K562 (cell line): ENCODE measurements around the gene NUP160.
"Not testable (repeated sequence)": the region's sequence is repeated elsewhere in the genome, so short reads cannot be mapped to it uniquely, and the experiment has no call there.

Source experiments
- ESRRA ChIP-seq: fragments of 450-650 bp; IDR thresholded peaks from 2 replicates; pipeline ENCODE4 v1.6.1; 2014; ENCODE audit warnings: low read depth, mild to moderate bottlenecking, moderate library complexity, borderline replicate concordance
- MEF2A ChIP-seq: IDR thresholded peaks from 2 replicates; pipeline ENCODE4 v1.6.1; 2011; ENCODE audit warnings: low read depth, mild to moderate bottlenecking, low read length, moderate library complexity; ENCODE audit not compliant: control insufficient read depth
- POLR2A ChIP-seq: fragments of 450-650 bp; conservative IDR thresholded peaks from 2 replicates; pipeline ENCODE4 v1.6.1; 2016
- POLR2AphosphoS5 ChIP-seq: IDR thresholded peaks from 2 replicates; pipeline ENCODE4 v1.6.1; 2011; ENCODE audit warnings: mild to moderate bottlenecking, low read depth, low read length, moderate library complexity; ENCODE audit not compliant: control insufficient read depth, insufficient read depth
- PURB ChIP-seq: sonication (generic); formaldehyde crosslinking; IDR thresholded peaks from 2 replicates; pipeline ENCODE4 v1.9.0; 2021; ENCODE audit warnings: low read depth, mild to moderate bottlenecking, missing genetic modification reagents
- U2AF1 ChIP-seq: fragments of 200-400 bp; formaldehyde crosslinking; optimal IDR thresholded peaks from 2 replicates; pipeline ENCODE3; 2017; ENCODE audit warnings: mild to moderate bottlenecking, low read depth, low read length, moderate library complexity
- ZNF311 ChIP-seq: fragments of 250-450 bp; sonication (Bioruptor Pico); IDR thresholded peaks from 2 replicates; pipeline ENCODE4 v1.4.0; 2020; ENCODE audit warnings: mild to moderate bottlenecking, moderate library complexity
- ZNF324 ChIP-seq: fragments of 250-450 bp; sonication (Bioruptor Pico); IDR thresholded peaks from 2 replicates; pipeline ENCODE4 v1.4.0; 2020; ENCODE audit warnings: mild to moderate bottlenecking
- ZNF77 ChIP-seq: fragments of 250-450 bp; sonication (Bioruptor Pico); IDR thresholded peaks from 2 replicates; pipeline ENCODE4 v1.5.0; 2020
- TF ChIP-seq, protein P1 (sequence below): sonication (generic); formaldehyde crosslinking; IDR thresholded peaks from 2 replicates; pipeline ENCODE4 v1.8.1; 2023; ENCODE audit warnings: mild to moderate bottlenecking, missing genetic modification reagents, moderate library complexity
- TF ChIP-seq, protein P2 (sequence below): fragments of 250-450 bp; sonication (Bioruptor Pico); IDR thresholded peaks from 2 replicates; pipeline ENCODE4 v1.8.0; 2021; ENCODE audit warnings: mild to moderate bottlenecking, moderate library complexity

GRCh38 chr11:47759291-47759690, 88.9 kb downstream of the NUP160 start:
- not testable (repeated sequence) for TF ChIP-seq MEF2A; ZNF311 (CRISPR knock-in tag); POLR2A; ZNF324 (CRISPR knock-in tag); ESRRA; PURB (CRISPR knock-in tag); POLR2AphosphoS5; U2AF1; ZNF77
- TF ChIP-seq, protein P1, sequence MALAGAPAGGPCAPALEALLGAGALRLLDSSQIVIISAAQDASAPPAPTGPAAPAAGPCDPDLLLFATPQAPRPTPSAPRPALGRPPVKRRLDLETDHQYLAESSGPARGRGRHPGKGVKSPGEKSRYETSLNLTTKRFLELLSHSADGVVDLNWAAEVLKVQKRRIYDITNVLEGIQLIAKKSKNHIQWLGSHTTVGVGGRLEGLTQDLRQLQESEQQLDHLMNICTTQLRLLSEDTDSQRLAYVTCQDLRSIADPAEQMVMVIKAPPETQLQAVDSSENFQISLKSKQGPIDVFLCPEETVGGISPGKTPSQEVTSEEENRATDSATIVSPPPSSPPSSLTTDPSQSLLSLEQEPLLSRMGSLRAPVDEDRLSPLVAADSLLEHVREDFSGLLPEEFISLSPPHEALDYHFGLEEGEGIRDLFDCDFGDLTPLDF = not testable (repeated sequence)
- TF ChIP-seq, protein P2, sequence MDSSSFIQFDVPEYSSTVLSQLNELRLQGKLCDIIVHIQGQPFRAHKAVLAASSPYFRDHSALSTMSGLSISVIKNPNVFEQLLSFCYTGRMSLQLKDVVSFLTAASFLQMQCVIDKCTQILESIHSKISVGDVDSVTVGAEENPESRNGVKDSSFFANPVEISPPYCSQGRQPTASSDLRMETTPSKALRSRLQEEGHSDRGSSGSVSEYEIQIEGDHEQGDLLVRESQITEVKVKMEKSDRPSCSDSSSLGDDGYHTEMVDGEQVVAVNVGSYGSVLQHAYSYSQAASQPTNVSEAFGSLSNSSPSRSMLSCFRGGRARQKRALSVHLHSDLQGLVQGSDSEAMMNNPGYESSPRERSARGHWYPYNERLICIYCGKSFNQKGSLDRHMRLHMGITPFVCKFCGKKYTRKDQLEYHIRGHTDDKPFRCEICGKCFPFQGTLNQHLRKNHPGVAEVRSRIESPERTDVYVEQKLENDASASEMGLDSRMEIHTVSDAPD = not testable (repeated sequence)
